D721Med (cell line): ENCODE measurements around the gene RELCH.

ENCODE experiments used
- DNase-seq: peaks from one replicate; pipeline ENCODE4 v3.0.0; 2011; ENCODE audit warnings: low spot score; ENCODE audit not compliant: insufficient read length
- FAIRE-seq: peaks from 2 replicates; lab custom pipeline; 2011; peaks lifted over from hg19 to GRCh38; lab: Jason Lieb, UNC
- CTCF ChIP-seq: IDR thresholded peaks from 2 replicates; pipeline ENCODE4 v1.5.1; 2012; ENCODE audit warnings: mild to moderate bottlenecking, control low read depth; ENCODE audit not compliant: insufficient read depth; ENCODE audit errors: missing control alignments

RELCH gene

GRCh38 chr18:62287781-62288664 lies 101.0 kb downstream of the RELCH start:
- FAIRE-seq, result no peak
- no peak for DNase-seq
- TF ChIP-seq CTCF, result no peak

GRCh38 chr18:62288665-62289008 lies 101.6 kb downstream of the RELCH start:
- DNase-seq, result no peak
- no peak for TF ChIP-seq CTCF
- no peak for FAIRE-seq

- FAIRE-seq, result peak; percentile 99
Observed at GRCh38 chr18:62289047-62289446, 102.0 kb downstream of the RELCH start.

GRCh38 chr18:62294073-62294472 lies 107.0 kb downstream of the RELCH start:
- no peak for DNase-seq
- no peak for FAIRE-seq
- TF ChIP-seq CTCF, result no peak

More at GRCh38 chr18:62289047-62289446, 102.0 kb downstream of the RELCH start:
- no peak for DNase-seq
- TF ChIP-seq CTCF, result no peak

GRCh38 chr18:62300359-62300963 lies 113.4 kb downstream of the RELCH start:
- no peak for FAIRE-seq
- no peak for DNase-seq
- no peak for TF ChIP-seq CTCF

- DNase-seq (no peak), FAIRE-seq (no peak)
- no peak for TF ChIP-seq CTCF
Observed at GRCh38 chr18:62301322-62301721, 114.3 kb downstream of the RELCH start.

GRCh38 chr18:62312851-62313250 lies 125.8 kb downstream of the RELCH start:
- FAIRE-seq, result no peak

More at GRCh38 chr18:62312851-62313250, 125.8 kb downstream of the RELCH start:
- no peak for TF ChIP-seq CTCF
- no peak for DNase-seq
